Measurements from ENCODE around the gene GNAQ. TPM values are rescaled to one million over a fixed set of nuclear protein-coding genes. Genes with fewer than 3 reads are reported as not detected.

The GNAQ gene
- total and polyA plus RNA-seq, 2 experiments from 2014 or later: 21.1 to 32.8 TPM

DNA sequence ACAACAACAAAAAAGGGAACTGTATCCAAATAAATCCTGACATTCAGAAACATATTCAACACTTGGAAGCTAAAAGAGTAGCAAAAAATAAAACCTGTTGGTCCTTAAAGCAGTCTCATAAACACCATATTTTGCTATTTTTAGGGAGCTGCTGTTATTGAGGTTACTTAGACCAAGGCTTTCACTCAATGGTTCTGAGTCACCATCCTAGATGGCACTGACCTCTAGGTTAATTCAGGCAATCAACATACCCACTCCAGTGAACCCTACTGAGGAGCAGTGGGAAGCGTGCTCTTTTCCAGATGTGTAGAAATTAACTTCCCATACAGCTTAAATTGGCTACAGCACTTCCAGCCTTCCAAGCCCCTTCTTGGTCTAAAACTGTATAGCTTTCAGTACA lies 5.2 kb downstream of the GNAQ start:
- peaks cover 29% of the 10 kb centered on the region for H3K4me1 ChIP-seq (ENCODE audit: low read depth)

DNA sequence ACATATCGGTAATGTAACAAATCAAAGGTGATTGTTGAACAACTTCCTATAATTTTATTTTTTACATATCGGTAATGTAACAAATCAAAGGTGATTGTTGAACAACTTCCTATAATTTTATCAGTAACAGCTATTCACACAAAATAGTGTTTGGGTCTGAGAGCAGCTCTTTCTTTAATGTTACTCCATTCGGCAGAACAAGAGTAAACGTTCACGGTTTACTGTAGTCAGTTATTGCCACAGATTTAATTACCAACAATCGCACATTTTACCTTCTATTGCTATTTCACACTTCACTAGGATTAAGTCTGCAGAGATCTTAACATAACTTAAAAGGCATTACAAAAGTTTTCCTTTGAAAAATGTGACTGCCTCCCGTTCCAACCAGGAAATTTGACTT lies 6.4 kb downstream of the GNAQ start:
- Histone ChIP-seq H3K27me3 (no peaks in the 10 kb centered on the region), H3K36me3 (no peaks in the 10 kb centered on the region), H3K4me1 (ENCODE audit: low read depth) (peaks cover 29% of the 10 kb centered on the region), H3K9me3 (ENCODE audit: low read depth) (no peaks in the 10 kb centered on the region), H3K27ac (no peak overlapping the region), H3K4me3 (no peak overlapping the region)
- DNase-seq (ENCODE audit: low read depth in 1 of 2, low spot score in 1 of 2): no peak
- TF ChIP-seq, protein P1, sequence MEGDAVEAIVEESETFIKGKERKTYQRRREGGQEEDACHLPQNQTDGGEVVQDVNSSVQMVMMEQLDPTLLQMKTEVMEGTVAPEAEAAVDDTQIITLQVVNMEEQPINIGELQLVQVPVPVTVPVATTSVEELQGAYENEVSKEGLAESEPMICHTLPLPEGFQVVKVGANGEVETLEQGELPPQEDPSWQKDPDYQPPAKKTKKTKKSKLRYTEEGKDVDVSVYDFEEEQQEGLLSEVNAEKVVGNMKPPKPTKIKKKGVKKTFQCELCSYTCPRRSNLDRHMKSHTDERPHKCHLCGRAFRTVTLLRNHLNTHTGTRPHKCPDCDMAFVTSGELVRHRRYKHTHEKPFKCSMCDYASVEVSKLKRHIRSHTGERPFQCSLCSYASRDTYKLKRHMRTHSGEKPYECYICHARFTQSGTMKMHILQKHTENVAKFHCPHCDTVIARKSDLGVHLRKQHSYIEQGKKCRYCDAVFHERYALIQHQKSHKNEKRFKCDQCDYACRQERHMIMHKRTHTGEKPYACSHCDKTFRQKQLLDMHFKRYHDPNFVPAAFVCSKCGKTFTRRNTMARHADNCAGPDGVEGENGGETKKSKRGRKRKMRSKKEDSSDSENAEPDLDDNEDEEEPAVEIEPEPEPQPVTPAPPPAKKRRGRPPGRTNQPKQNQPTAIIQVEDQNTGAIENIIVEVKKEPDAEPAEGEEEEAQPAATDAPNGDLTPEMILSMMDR (IDR thresholded peaks at IDR 0.05; ENCODE audit: low read depth, low read length): no peak

More for the DNA sequence above, 5.2 kb downstream of the GNAQ start:
- peak in 1 of 2 donors; percentile 27 for DNase-seq (ENCODE audit: low read depth in 1 of 2, low spot score in 1 of 2)
- no peaks in the 10 kb centered on the region for H3K27me3 ChIP-seq
- H3K4me3 ChIP-seq: no peak overlapping the region
- no peak overlapping the region for H3K27ac ChIP-seq
- H3K9me3 ChIP-seq (ENCODE audit: low read depth): no peaks in the 10 kb centered on the region
- TF ChIP-seq, protein P1 (IDR thresholded peaks at IDR 0.05; ENCODE audit: low read depth, low read length): no peak
- no peaks in the 10 kb centered on the region for H3K36me3 ChIP-seq

DNA sequence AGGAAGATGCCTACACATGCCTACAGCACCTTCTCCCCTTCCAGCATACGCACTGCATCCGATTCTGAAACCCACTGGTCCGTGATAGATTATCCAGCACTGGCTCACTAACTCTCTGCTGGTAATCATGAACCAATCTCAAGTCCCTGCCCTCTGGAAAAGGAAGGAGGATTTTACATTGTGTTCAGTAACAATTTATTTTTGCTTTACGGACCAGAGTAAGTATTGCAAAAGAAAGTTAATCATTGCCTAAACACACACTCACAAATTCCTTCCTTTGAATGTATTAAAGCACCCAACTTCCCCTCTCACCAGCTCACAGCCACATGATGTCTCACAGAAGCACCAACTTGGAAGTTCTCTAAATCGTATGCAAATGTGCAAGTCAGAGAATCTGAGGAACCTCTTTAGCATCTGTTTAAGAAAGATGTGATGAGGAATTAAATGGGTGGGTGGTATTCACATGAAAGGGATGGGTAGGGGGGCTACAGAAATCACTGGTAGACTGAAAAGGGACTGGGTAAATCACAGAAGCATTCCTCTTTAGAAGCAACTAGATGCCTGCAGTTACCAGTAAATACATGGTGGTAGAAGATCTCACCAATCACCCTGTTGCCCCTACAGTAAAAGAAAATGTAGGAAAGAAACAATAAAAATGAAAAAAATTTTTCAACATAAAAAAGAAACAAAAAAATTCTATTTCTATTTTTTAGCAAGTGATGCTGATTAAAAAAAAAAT lies 8.4 kb downstream of the GNAQ start:
- Histone ChIP-seq H3K4me3 (no peak overlapping the region), H3K27ac (no peak overlapping the region), H3K27me3 (no peaks in the 10 kb centered on the region), H3K4me1 (ENCODE audit: low read depth) (peaks cover 13% of the 10 kb centered on the region), H3K36me3 (no peaks in the 10 kb centered on the region), H3K9me3 (ENCODE audit: low read depth) (no peaks in the 10 kb centered on the region)
- DNase-seq (ENCODE audit: low read depth in 1 of 2, low spot score in 1 of 2): peak in 1 of 2 donors; percentile 82
- TF ChIP-seq, protein P1 (IDR thresholded peaks at IDR 0.05; ENCODE audit: low read depth, low read length): no peak

DNA sequence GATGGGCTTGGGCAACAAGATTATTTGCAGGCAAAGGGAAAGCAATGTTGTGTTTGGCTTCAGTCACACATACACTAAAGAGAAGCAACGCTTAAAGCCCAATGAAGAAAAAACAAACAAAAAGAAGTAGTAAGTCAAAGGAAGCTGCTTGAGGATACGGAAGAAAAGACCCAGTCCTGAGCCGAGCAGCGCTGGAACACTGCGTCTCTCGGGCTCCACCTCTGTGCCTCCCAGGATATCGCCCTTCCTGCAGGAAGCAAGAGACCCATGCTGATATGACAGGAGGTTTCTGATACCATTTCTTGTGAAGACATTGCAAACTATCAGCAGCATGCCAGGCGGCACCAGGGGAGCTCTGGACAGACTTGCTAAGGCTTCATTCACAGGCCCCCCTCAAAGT lies 9.9 kb downstream of the GNAQ start:
- Histone ChIP-seq H3K27ac (no peak overlapping the region), H3K4me1 (ENCODE audit: low read depth) (peaks cover 11% of the 10 kb centered on the region), H3K36me3 (no peaks in the 10 kb centered on the region), H3K9me3 (ENCODE audit: low read depth) (no peaks in the 10 kb centered on the region), H3K27me3 (no peaks in the 10 kb centered on the region), H3K4me3 (no peak overlapping the region)
- DNase-seq (ENCODE audit: low read depth in 1 of 2, low spot score in 1 of 2): peak in 1 of 2 donors; percentile 50
- TF ChIP-seq, protein P1 (IDR thresholded peaks at IDR 0.05; ENCODE audit: low read depth, low read length): peak; percentile 38

DNA sequence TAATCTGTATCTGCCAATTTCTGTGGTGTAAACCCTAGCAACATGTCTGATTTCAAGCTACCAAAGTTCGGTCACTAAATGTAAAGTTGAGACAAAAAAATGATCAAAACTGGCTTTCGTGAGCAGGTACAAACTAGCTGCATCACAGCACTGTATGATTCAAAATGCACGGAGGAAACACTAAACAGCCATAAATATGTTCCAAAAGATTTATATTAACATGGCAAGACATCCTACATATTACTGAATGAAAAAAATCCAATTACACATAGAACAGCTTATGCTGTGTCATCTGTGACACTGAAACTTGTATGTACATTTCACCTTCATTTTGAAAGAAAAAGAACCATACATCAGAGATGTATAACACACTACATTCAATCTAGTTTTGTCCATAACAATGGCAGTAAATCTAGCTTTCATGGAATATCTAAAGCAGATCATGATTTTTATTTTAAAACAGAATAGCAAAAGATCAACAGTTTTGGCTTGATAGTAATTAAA lies 14.4 kb downstream of the GNAQ start:
- peaks cover 6% of the 10 kb centered on the region for H3K4me1 ChIP-seq (ENCODE audit: low read depth)
- no peak overlapping the region for H3K4me3 ChIP-seq
- H3K27ac ChIP-seq: no peak overlapping the region
- no peaks in the 10 kb centered on the region for H3K9me3 ChIP-seq (ENCODE audit: low read depth)
- DNase-seq (ENCODE audit: low read depth in 1 of 2, low spot score in 1 of 2): no peak
- TF ChIP-seq, protein P1 (IDR thresholded peaks at IDR 0.05; ENCODE audit: low read depth, low read length): no peak
- H3K27me3 ChIP-seq: no peaks in the 10 kb centered on the region
- no peaks in the 10 kb centered on the region for H3K36me3 ChIP-seq

Measured in cardiac muscle cell (in vitro differentiated cells and primary cell).